K562 (cell line): Measurements from ENCODE around the gene INCA1. TPM values are rescaled to one million over a fixed set of nuclear protein-coding genes. Genes with fewer than 3 reads are reported as not detected.

ENCODE experiments used
- ATAC-seq: fragments of 200-7000 bp; cut with Tn5 transposase; 3 replicates; pipeline ENCODE4 v1.9.1; 2020; ENCODE audit warnings: moderate library complexity
- BruUV-seq: library from RNA; stranded (reverse); fragments of 400-500 nt; replicated peaks from 2 replicates; lab custom pipeline; 2021; lab: Mats Ljungman, UMichigan
- CTCF ChIA-PET: fragments of 300-600 bp; formaldehyde crosslinking; extraction: SDS; loops from one replicate; lab custom pipeline; 2021; ENCODE audit warnings: low intra/inter-chr PET ratio; lab: Yijun Ruan, JAX
- POLR2A ChIA-PET: fragments of 300-600, 350-650 bp; sonication (Branson Sonifier 250); formaldehyde crosslinking; extraction: SDS; loops from one replicate; lab custom pipeline; 2021; ENCODE audit warnings: antibody characterized with exemption, inconsistent platforms; lab: Yijun Ruan, JAX
- DNase-seq, 4 experiments: peaks; one replicate each; pipeline versions ENCODE4 v3.0.0 to v3.0.0-alpha.2; 2011 to 2018; ENCODE audit warnings: low spot score in 3 of 4, mixed read lengths in 3 of 4; ENCODE audit errors: extremely low read depth in 1 of 4
- FAIRE-seq: peaks from 2 replicates; lab custom pipeline; 2011; peaks lifted over from hg19 to GRCh38; lab: Jason Lieb, UNC
- H2AFZ ChIP-seq: 2 replicates; pipeline ENCODE4 v1.6.0; 2011; ENCODE audit warnings: low read depth, low read length, control low read depth, inconsistent platforms
- H3K27ac ChIP-seq: fragments of 200-600 bp; 3 replicates; pipeline ENCODE4 v1.8.0; 2011; ENCODE audit warnings: low read depth, mild to moderate bottlenecking, control low read depth, inconsistent platforms, low read length, moderate library complexity, mixed read lengths; ENCODE audit errors: extremely low read depth
- H3K27me3 ChIP-seq, 2 experiments: fragments of 300-600 bp in 1 of 2; 2 replicates in 1 of 2; 3 replicates in 1 of 2; pipeline versions ENCODE4 v1.6.0 to v1.8.0; 2011; ENCODE audit warnings: inconsistent platforms in 2 of 2, low read length in 2 of 2, mild to moderate bottlenecking in 1 of 2, mixed read lengths in 1 of 2, moderate library complexity in 1 of 2; ENCODE audit not compliant: control insufficient read depth in 2 of 2, insufficient read depth in 2 of 2
- H3K36me3 ChIP-seq: fragments of 300-600 bp; 3 replicates; pipeline ENCODE4 v1.8.0; 2011; ENCODE audit warnings: mild to moderate bottlenecking, low read length, inconsistent platforms; ENCODE audit not compliant: control insufficient read depth, insufficient read depth
- H3K4me1 ChIP-seq, 2 experiments: fragments of 200-600 bp in 1 of 2; replicated peaks in 1 of 2; 2 replicates in 1 of 2; 3 replicates in 1 of 2; pipeline versions ENCODE4 v1.5.1 to v1.8.0; 2011; ENCODE audit warnings: inconsistent platforms in 2 of 2, low read length in 2 of 2, mild to moderate bottlenecking in 1 of 2, mixed read lengths in 1 of 2, moderate library complexity in 1 of 2; ENCODE audit not compliant: control insufficient read depth in 2 of 2, insufficient read depth in 2 of 2
- H3K4me2 ChIP-seq: 2 replicates; pipeline ENCODE4 v1.6.1; 2011; ENCODE audit warnings: low read length, control low read depth, inconsistent platforms, mixed read lengths; ENCODE audit not compliant: insufficient read depth
- H3K4me3 ChIP-seq: fragments of 200-600 bp; sonication (generic), shearing (Covaris generic); 2 replicates; pipeline ENCODE4 v1.5.1; 2016; ENCODE audit warnings: control low read depth, inconsistent platforms
- H3K79me2 ChIP-seq: fragments of 200-600 bp; 3 replicates; pipeline ENCODE4 v1.8.0; 2011; ENCODE audit warnings: low read length, inconsistent platforms; ENCODE audit not compliant: control insufficient read depth, insufficient read depth
- H3K9ac ChIP-seq, 2 experiments: 2 replicates each; pipeline versions ENCODE4 v1.6.0 to v1.6.1; 2011; ENCODE audit warnings: low read depth in 2 of 2, low read length in 2 of 2, control low read depth in 1 of 2, inconsistent platforms in 1 of 2, mild to moderate bottlenecking in 1 of 2, mixed read lengths in 1 of 2; ENCODE audit not compliant: insufficient read depth in 1 of 2
- H3K9me1 ChIP-seq: one replicate; pipeline ENCODE4 v1.6.0; 2011; ENCODE audit warnings: inconsistent platforms, mild to moderate bottlenecking, low read length, moderate library complexity; ENCODE audit not compliant: control insufficient read depth, insufficient read depth
- H3K9me3 ChIP-seq: replicated peaks from 2 replicates; pipeline ENCODE4 v1.5.1; 2011; ENCODE audit warnings: low read depth, low read length, inconsistent platforms; ENCODE audit not compliant: control insufficient read depth, insufficient read depth
- H4K20me1 ChIP-seq: replicated peaks from 2 replicates; pipeline ENCODE4 v1.6.1; 2011; ENCODE audit warnings: low read length, inconsistent platforms, mixed read lengths; ENCODE audit not compliant: control insufficient read depth, insufficient read depth
- CEBPG ChIP-seq, 3 experiments: fragments of 200-800 bp in 1 of 3; sonication (Bioruptor generic) in 1 of 3; sonication (generic) in 1 of 3; formaldehyde crosslinking in 1 of 3; IDR thresholded peaks in 2 of 3; conservative IDR thresholded peaks in 1 of 3; 2 replicates each; pipeline versions ENCODE4 v1.6.1 to v1.8.0; 2016 to 2022; ENCODE audit warnings: missing compliant biosample characterization in 2 of 3, missing genetic modification characterization in 2 of 3, mild to moderate bottlenecking in 1 of 3, missing genetic modification reagents in 1 of 3
- HMGXB4 ChIP-seq: sonication (generic); formaldehyde crosslinking; IDR thresholded peaks from 2 replicates; pipeline ENCODE4 v1.8.1; 2023; ENCODE audit warnings: mild to moderate bottlenecking, missing genetic modification reagents
- JUND ChIP-seq, 2 experiments: IDR thresholded peaks; 2 replicates in 1 of 2; 3 replicates in 1 of 2; pipeline ENCODE4 v1.6.1; 2011; ENCODE audit warnings: borderline replicate concordance in 2 of 2, low read depth in 2 of 2, low read length in 2 of 2, improper control_type of control experiment in 1 of 2, missing biosample characterization in 1 of 2, missing genetic modification characterization in 1 of 2, missing genetic modification reagents in 1 of 2
- L3MBTL2 ChIP-seq: fragments of 450-650 bp; IDR thresholded peaks from 2 replicates; pipeline ENCODE4 v1.6.1; 2016; ENCODE audit warnings: mild to moderate bottlenecking, moderate library complexity
- MEF2D ChIP-seq: conservative IDR thresholded peaks from 2 replicates; pipeline ENCODE4 v1.6.1; 2016; ENCODE audit warnings: low read depth, missing genetic modification characterization, missing compliant biosample characterization
- MYC ChIP-seq, 2 experiments: fragments of 250-450 bp in 1 of 2; sonication (Bioruptor Pico) in 1 of 2; IDR thresholded peaks; 2 replicates each; pipeline versions ENCODE4 v1.5.1 to v1.6.1; 2012 to 2021; ENCODE audit warnings: low read depth in 2 of 2, borderline replicate concordance in 1 of 2, improper control_type of control experiment in 1 of 2, low read length in 1 of 2, mild to moderate bottlenecking in 1 of 2, moderate library complexity in 1 of 2
- ZKSCAN8 ChIP-seq: fragments of 200-800 bp; sonication (Bioruptor generic); IDR thresholded peaks from 2 replicates; pipeline ENCODE4 v1.6.1; 2016; ENCODE audit warnings: missing genetic modification characterization, missing compliant biosample characterization
- ZNF395 ChIP-seq: fragments of 200-800 bp; sonication (Bioruptor generic); IDR thresholded peaks from 2 replicates; pipeline ENCODE4 v1.6.1; 2017; ENCODE audit warnings: missing genetic modification characterization, missing compliant biosample characterization
- ZSCAN32 ChIP-seq: fragments of 450-650 bp; formaldehyde crosslinking; IDR thresholded peaks from 2 replicates; pipeline ENCODE4 v1.4.0; 2020; ENCODE audit warnings: mild to moderate bottlenecking, moderate library complexity
- WGBS: fragments of 100-300 bp; shearing (Covaris generic); methylation state at CpG from one replicate; pipeline ENCODE4 v1.1.6; 2016; ENCODE audit warnings: low coverage, mixed read lengths; ENCODE audit not compliant: insufficient coverage; ENCODE audit errors: missing lambda C conversion rate; 5-methylcytosine and 5-hydroxymethylcytosine counted together
- in situ Hi-C: fragments of 300-500 bp; cut with MboI; formaldehyde crosslinking; loops from 4 replicates; pipeline ENCODE4 v1.15.0; 2018; ENCODE audit warnings: inconsistent platforms, mixed read lengths
- intact Hi-C: fragments of 100-400 bp; cut with micrococcal nuclease; formaldehyde crosslinking; loops from 2 replicates; pipeline ENCODE4 v1.14.2; 2022
- polyA plus RNA-seq, 8 experiments: library from polyadenylated mRNA; depleted of rRNA in 4 of 8; stranded (reverse) in 5 of 8; unstranded in 3 of 8; fragments of >200 nt; fragmentation: Nextera tagmentation in 2 of 8; fragmentation: Illumina TruSeq in 1 of 8; extraction: Ambion mirVana in 2 of 8; extraction: Trizol in 1 of 8; gene quantifications; 2 replicates each; pipeline versions ENCODE4 v1.2.1 to v1.2.3, GENCODE V29; 2011 to 2014; ENCODE audit warnings: inconsistent platforms in 1 of 8, missing spikeins in 1 of 8
- total RNA-seq, 7 experiments: library from RNA; depleted of rRNA in 6 of 7; stranded (reverse); fragments of >200 nt in 6 of 7; fragmentation: Illumina TruSeq in 2 of 7; extraction: Trizol in 2 of 7; gene quantifications; 2 replicates each; pipeline versions ENCODE4 v1.2.1 to v1.2.3, GENCODE V29; 2011 to 2021; ENCODE audit warnings: low replicate concordance in 1 of 7
- TF ChIP-seq, protein P1 (sequence below): fragments of 450-650 bp; IDR thresholded peaks from 2 replicates; pipeline ENCODE4 v1.6.1; 2014; ENCODE audit warnings: low read depth, mild to moderate bottlenecking, moderate library complexity, borderline replicate concordance
- TF ChIP-seq, protein P2 (sequence below): sonication (generic); formaldehyde crosslinking; IDR thresholded peaks from 2 replicates; pipeline ENCODE4 v1.8.1; 2023; ENCODE audit warnings: mild to moderate bottlenecking, missing genetic modification reagents

Gene INCA1
- total and polyA plus RNA-seq, 9 of the 15 experiments (the other 6 are each of a cell fraction or from before 2014, with no cell fraction given) = 0.08 to 0.50 (median 0.13) TPM; not detected in 4

DNA sequence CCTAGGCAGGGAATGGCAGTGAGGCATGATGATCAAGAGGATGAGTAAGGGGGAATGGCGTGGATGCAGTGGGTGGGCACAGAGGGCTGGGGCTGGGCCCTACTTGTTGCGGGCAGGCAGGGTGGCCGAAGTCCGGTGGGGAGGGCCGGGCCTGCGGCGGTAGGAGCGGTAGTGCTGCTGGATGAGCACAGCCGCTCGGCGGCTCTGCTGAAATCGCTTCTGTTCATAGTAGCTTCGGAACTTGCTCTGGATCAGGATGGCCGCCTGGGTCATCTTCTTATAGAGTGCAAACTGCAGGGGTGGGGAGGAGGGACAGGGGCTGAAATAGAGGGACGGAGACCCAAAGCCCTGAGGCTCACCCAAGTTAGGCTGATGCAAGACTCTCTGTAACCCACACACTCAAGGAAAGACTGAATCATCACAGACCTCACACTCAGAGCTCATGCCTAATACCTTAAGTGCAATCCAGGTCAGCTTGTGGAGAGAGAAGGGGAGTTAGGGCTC lies 28.2 kb downstream of the INCA1 start:
- Histone ChIP-seq H3K9ac (peak overlapping the region; percentile 89 to 94; a peak in 3 of 4 replicates), H3K79me2 (peaks cover 26% of the 10 kb centered on the region), H3K9me3 (no peaks in the 10 kb centered on the region), H3K4me3 (no peak overlapping the region), H3K4me2 (peak overlapping the region; percentile 89), H3K36me3 (peaks cover 58% of the 10 kb centered on the region; the same call in 2 of the 3 replicates), H3K27me3 (no peaks in the 10 kb centered on the region), H3K4me1 (peaks cover 23 to 26% of the 10 kb centered on the region in 2 experiments), H4K20me1 (no peaks in the 10 kb centered on the region), H2AFZ (no peak overlapping the region), H3K9me1 (no peaks in the 10 kb centered on the region), H3K27ac (peak overlapping the region; percentile 95; the same call in 2 of the 3 replicates)
- intact Hi-C loops (loop anchor here (10.0 kb wide), 1 partner anchor 64 kb away; the partner anchor contains the start of gene CHRNE), in situ Hi-C loops (no loop called here)
- FAIRE-seq = no peak
- no peak for ATAC-seq
- WGBS = 96% methylated on average over 4 of the region's 15 CpGs
- DNase-seq = peak in 1 of 4 experiments; percentile 45
- CTCF ChIA-PET = no interaction called here
- BruUV-seq = no TSS peak
- POLR2A ChIA-PET = interaction anchor here (0.6 to 1.4 kb wide), 5 partner anchors 10 to 864 kb away, joined by 3 to 8 read pairs (median 6); partner anchors contain the start of gene CAMTA2
- TF ChIP-seq, protein P1, sequence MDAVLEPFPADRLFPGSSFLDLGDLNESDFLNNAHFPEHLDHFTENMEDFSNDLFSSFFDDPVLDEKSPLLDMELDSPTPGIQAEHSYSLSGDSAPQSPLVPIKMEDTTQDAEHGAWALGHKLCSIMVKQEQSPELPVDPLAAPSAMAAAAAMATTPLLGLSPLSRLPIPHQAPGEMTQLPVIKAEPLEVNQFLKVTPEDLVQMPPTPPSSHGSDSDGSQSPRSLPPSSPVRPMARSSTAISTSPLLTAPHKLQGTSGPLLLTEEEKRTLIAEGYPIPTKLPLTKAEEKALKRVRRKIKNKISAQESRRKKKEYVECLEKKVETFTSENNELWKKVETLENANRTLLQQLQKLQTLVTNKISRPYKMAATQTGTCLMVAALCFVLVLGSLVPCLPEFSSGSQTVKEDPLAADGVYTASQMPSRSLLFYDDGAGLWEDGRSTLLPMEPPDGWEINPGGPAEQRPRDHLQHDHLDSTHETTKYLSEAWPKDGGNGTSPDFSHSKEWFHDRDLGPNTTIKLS = no peak
- TF ChIP-seq, protein P2, sequence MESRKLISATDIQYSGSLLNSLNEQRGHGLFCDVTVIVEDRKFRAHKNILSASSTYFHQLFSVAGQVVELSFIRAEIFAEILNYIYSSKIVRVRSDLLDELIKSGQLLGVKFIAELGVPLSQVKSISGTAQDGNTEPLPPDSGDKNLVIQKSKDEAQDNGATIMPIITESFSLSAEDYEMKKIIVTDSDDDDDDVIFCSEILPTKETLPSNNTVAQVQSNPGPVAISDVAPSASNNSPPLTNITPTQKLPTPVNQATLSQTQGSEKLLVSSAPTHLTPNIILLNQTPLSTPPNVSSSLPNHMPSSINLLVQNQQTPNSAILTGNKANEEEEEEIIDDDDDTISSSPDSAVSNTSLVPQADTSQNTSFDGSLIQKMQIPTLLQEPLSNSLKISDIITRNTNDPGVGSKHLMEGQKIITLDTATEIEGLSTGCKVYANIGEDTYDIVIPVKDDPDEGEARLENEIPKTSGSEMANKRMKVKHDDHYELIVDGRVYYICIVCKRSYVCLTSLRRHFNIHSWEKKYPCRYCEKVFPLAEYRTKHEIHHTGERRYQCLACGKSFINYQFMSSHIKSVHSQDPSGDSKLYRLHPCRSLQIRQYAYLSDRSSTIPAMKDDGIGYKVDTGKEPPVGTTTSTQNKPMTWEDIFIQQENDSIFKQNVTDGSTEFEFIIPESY (CRISPR knock-in tag) = peak; percentile 98
- TF ChIP-seq L3MBTL2 = 0 out of 2 replicates have a peak, but pooled peaks have one; percentile 26
- no peak for TF ChIP-seq HMGXB4 (CRISPR knock-in tag)
- TF ChIP-seq ZSCAN32 = peak; percentile 61; the same call in 1 of the 2 replicates
- peak; percentile 89 for TF ChIP-seq JUND (IDR thresholded peaks at IDR 0.05; ENCODE audit: borderline replicate concordance, low read depth, low read length)
- TF ChIP-seq JUND (tag; IDR thresholded peaks at IDR 0.05; ENCODE audit: borderline replicate concordance, low read depth, low read length) = peak; percentile 34; the same call in 1 of the 3 replicates
- TF ChIP-seq CEBPG (CRISPR knock-in tag; IDR thresholded peaks at IDR 0.05) = peak; percentile 94
- TF ChIP-seq CEBPG (tag; conservative IDR thresholded peaks at IDR 0.05 in 1 of 2, IDR thresholded peaks at IDR 0.05 in 1 of 2) = peak in 1 of 2 experiments; percentile 94; a peak in 2 of 4 replicates
- TF ChIP-seq ZKSCAN8 = no peak
- no peak for TF ChIP-seq MEF2D (tag)
- 0 out of 2 replicates have a peak, but pooled peaks have one; percentile 61 for TF ChIP-seq ZNF395 (CRISPR knock-in tag)
- TF ChIP-seq MYC (IDR thresholded peaks at IDR 0.05; ENCODE audit: low read depth, low read length) = 0 out of 2 replicates have a peak, but pooled peaks have one; percentile 5
- no peak for TF ChIP-seq MYC (CRISPR knock-in tag; IDR thresholded peaks at IDR 0.05; ENCODE audit: borderline replicate concordance, low read depth)
